Right atrium auricular region (tissue), 2 donors: ENCODE results near the gene DARS1. TPM values are rescaled to one million over a fixed set of nuclear protein-coding genes. Genes with fewer than 3 reads are reported as not detected.
"Not testable (repeated sequence)": the region's sequence is repeated elsewhere in the genome, so short reads cannot be mapped to it uniquely, and the experiment has no call there.

Experiments used
- DNase-seq: peaks from one replicate; pipeline ENCODE4 v3.0.0-alpha.2; 2019; ENCODE audit warnings: low spot score
- H3K27ac ChIP-seq, 2 donors: fragments of 200-600 bp; sonication (generic); 1 replicate in 1 of 2; 2 replicates in 1 of 2; pipeline ENCODE4 v1.5.1; 2016 to 2019
- H3K27me3 ChIP-seq, 2 donors: fragments of 200-600 bp; sonication (generic); one replicate each; pipeline versions ENCODE4 v1.5.1 to v1.6.0; 2017 to 2019
- H3K36me3 ChIP-seq: fragments of 200-600 bp; sonication (generic); one replicate; pipeline ENCODE4 v1.5.1; 2016
- H3K4me1 ChIP-seq, 2 donors: fragments of 200-600 bp; sonication (generic); one replicate each; pipeline versions ENCODE4 v1.5.1 to v1.6.0; 2017 to 2019
- H3K4me3 ChIP-seq, 2 donors: fragments of 200-600 bp; sonication (generic); 1 replicate in 1 of 2; 2 replicates in 1 of 2; pipeline ENCODE4 v1.5.1; 2017 to 2019; ENCODE audit warnings: mild to moderate bottlenecking in 1 of 2, moderate library complexity in 1 of 2
- H3K9me3 ChIP-seq, 2 donors: fragments of 200-600 bp; sonication (generic); one replicate each; pipeline ENCODE4 v1.5.1; 2019
- total RNA-seq, 2 donors: library from RNA; depleted of rRNA; stranded (reverse); fragments of >200 nt; gene quantifications; one replicate each; pipeline ENCODE4 v1.1.0, GENCODE V29; 2016
- TF ChIP-seq, protein P1 (sequence below), 2 donors: fragments of 200-600 bp; sonication (generic); IDR thresholded peaks; one replicate each; pipeline ENCODE4 v1.5.1; 2019; ENCODE audit warnings: antibody characterized with exemption in 2 of 2

Gene DARS1
- total RNA-seq, 2 donors from 2014 or later: 42.4 to 57.8 TPM

DNA sequence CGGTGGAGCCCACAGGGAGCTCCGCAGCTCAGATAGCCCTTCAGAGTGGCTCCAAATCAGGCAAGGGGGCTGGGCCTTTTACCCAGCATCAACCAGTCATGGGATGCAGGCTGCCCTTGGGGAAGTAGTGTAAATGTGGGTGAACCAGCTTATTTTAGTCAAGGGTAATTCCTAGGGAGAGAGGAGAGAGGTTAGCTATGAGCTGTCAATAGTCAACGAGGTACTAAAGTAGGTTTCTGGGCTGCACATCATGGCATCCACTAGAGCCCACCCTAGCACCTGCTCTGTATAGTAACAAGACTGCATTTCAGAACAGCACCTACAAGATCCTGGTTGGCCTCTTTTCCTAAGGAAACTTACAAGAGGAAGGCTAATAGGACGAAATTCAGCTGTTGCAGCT is 99.7 kb downstream of the DARS1 start:
- Histone ChIP-seq H3K27me3 (no peaks in the 10 kb centered on the region), H3K36me3 (no peaks in the 10 kb centered on the region), H3K27ac (no peak overlapping the region), H3K4me3 (no peak overlapping the region), H3K4me1 (peaks cover 0 to 8% of the 10 kb centered on the region in 2 donors), H3K9me3 (no peaks in the 10 kb centered on the region)
- no peak for DNase-seq
- TF ChIP-seq, protein P1, sequence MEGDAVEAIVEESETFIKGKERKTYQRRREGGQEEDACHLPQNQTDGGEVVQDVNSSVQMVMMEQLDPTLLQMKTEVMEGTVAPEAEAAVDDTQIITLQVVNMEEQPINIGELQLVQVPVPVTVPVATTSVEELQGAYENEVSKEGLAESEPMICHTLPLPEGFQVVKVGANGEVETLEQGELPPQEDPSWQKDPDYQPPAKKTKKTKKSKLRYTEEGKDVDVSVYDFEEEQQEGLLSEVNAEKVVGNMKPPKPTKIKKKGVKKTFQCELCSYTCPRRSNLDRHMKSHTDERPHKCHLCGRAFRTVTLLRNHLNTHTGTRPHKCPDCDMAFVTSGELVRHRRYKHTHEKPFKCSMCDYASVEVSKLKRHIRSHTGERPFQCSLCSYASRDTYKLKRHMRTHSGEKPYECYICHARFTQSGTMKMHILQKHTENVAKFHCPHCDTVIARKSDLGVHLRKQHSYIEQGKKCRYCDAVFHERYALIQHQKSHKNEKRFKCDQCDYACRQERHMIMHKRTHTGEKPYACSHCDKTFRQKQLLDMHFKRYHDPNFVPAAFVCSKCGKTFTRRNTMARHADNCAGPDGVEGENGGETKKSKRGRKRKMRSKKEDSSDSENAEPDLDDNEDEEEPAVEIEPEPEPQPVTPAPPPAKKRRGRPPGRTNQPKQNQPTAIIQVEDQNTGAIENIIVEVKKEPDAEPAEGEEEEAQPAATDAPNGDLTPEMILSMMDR (IDR thresholded peaks at IDR 0.05): no peak

- no peaks in the 10 kb centered on the region for H3K36me3 ChIP-seq
- H3K4me1 ChIP-seq: no peaks in the 10 kb centered on the region
- no peaks in the 10 kb centered on the region for H3K9me3 ChIP-seq
- TF ChIP-seq, protein P1 (IDR thresholded peaks at IDR 0.05): no peak
- no peaks in the 10 kb centered on the region for H3K27me3 ChIP-seq
- no peak for DNase-seq
- H3K4me3 ChIP-seq: no peak overlapping the region
- no peak overlapping the region for H3K27ac ChIP-seq
Measured at GRCh38 chr2:135882415-135882814, 103.0 kb downstream of the DARS1 start.

GRCh38 chr2:135876770-135877169 is 108.7 kb downstream of the DARS1 start:
- H3K36me3 ChIP-seq, H3K27me3 ChIP-seq, H3K9me3 ChIP-seq, DNase-seq: not testable (repeated sequence)
- Histone ChIP-seq H3K4me1 (peaks cover 0 to 15% of the 10 kb centered on the region in 2 donors), H3K4me3 (peak overlapping the region; percentile 72), H3K27ac (peak overlapping the region in 1 of 2 donors; percentile 84)

GRCh38 chr2:135876066-135876711 is 109.2 kb downstream of the DARS1 start, which contains the start of gene MCM6:
TSS of gene MCM6 (minus strand) at chr2:135876443. CDS start at chr2:135876365, 78 bp downstream.
- Histone ChIP-seq H3K27ac (peak within 1 kb of the TSS; percentile 81 to 84), H3K4me3 (peak within 1 kb of the TSS; percentile 72), H3K4me1 (peaks cover 0 to 15% of the 10 kb centered on the region in 2 donors), H3K36me3 (no peaks in the 10 kb centered on the region), H3K27me3 (no peaks in the 10 kb centered on the region), H3K9me3 (no peaks in the 10 kb centered on the region)
- peak; percentile 98 for DNase-seq
- TF ChIP-seq, protein P1 (IDR thresholded peaks at IDR 0.05): peak in 1 of 2 donors; percentile 36

DNA sequence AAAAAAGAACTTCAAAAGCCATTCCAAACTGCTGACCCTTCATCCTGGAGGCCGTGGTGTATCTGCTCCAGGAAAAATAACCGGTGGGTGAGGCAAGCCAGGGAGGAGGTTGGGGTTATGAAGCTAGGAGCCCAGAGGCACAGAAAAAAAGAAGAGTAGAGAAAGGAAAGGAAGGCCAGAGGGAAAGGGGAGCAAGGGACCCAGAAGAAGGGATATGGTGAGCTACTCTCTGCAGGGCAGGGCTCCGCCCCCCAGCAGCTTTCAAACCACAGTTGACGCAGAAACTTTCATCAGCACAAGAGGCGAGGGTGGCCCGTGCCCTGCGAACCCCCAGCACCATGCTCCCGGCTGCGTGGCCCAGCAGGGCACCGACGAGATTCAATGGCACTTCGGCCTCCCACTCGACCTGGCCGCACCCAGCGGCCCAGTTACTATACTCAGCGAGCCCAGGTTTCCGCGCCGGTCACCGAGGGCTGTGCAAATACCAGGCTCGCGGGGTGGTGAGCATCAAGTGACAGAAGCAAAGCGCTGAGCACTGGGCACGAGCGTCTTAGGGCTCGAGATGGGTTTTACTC is 109.8 kb downstream of the DARS1 start:
- H3K9me3 ChIP-seq: no peaks in the 10 kb centered on the region
- no peaks in the 10 kb centered on the region for H3K27me3 ChIP-seq
- H3K4me1 ChIP-seq: peaks cover 0 to 15% of the 10 kb centered on the region in 2 donors
- H3K4me3 ChIP-seq: peak overlapping the region; percentile 72
- peak; percentile 68 for DNase-seq
- no peaks in the 10 kb centered on the region for H3K36me3 ChIP-seq
- H3K27ac ChIP-seq: peak overlapping the region; percentile 81 to 84
- TF ChIP-seq, protein P1 (IDR thresholded peaks at IDR 0.05): no peak

DNA sequence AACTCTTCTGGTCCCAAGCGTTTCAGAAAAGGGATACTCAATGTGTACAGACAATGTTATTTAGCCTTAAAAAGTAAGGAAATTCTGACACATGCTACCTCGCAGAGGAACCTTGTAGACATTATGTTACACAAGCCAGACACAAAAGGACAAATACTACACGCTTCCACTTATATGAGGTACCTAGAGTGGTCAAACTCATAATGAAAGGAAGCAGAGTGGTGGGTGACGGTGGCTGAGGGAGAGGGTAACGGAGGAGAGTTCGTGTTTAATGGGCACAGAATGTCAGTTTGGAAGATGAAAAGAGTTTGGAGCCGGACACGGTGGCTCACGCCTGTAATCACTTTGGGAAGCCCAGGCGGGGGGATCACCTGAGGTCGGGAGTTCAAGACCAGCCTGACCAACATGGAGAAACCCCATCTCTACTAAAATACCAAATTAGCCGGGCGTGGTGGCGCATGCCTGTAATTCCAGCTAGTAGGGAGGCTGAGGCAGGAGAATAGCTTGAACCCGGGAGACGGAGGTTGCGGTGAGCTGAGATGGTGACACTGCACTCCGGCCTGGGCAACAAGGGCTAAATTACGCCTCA is 110.6 kb downstream of the DARS1 start:
- Histone ChIP-seq H3K27me3 (no peaks in the 10 kb centered on the region), H3K9me3 (no peaks in the 10 kb centered on the region), H3K4me1 (peaks cover 0 to 15% of the 10 kb centered on the region in 2 donors), H3K36me3 (no peaks in the 10 kb centered on the region), H3K4me3 (peak overlapping the region in 1 of 2 donors; percentile 72), H3K27ac (no peak overlapping the region)
- DNase-seq: no peak
- TF ChIP-seq, protein P1 (IDR thresholded peaks at IDR 0.05): no peak
